GM12875 (cell line): ENCODE measurements around the gene PCDH1.
A peak's percentile ranks its signal among the peaks of the same experiment; 100 is the strongest.

Experiments used
- H3K4me3 ChIP-seq: one replicate; pipeline ENCODE4 v1.5.1; 2011; ENCODE audit warnings: low read depth, low read length, control low read depth
- CTCF ChIP-seq: IDR thresholded peaks from 2 replicates; pipeline ENCODE4 v1.5.1; 2011; ENCODE audit warnings: low read depth, mild to moderate bottlenecking, control low read depth, inconsistent platforms, low read length, moderate library complexity, borderline replicate concordance; ENCODE audit not compliant: insufficient read depth

The PCDH1 gene

GRCh38 chr5:141880961-141881801 lies 3.0 kb upstream of the PCDH1 start:
- TF ChIP-seq CTCF, result no peak
- H3K4me3 ChIP-seq, result no peak overlapping the region

- H3K4me3 ChIP-seq, result no peak overlapping the region
- TF ChIP-seq CTCF, result no peak
These were observed 1.9 kb upstream of the PCDH1 start for GRCh38 chr5:141879941-141880738.

- H3K4me3 ChIP-seq, result no peak overlapping the region
- TF ChIP-seq CTCF, result no peak
These were observed 1.2 kb upstream of the PCDH1 start for GRCh38 chr5:141879426-141879759.

- TF ChIP-seq CTCF, result peak; percentile 98
- no peak overlapping the region for H3K4me3 ChIP-seq
These were observed 658 bp upstream of the PCDH1 start for GRCh38 chr5:141878711-141879425.

GRCh38 chr5:141877356-141878185 lies 639 bp downstream of the PCDH1 start:
- no peak overlapping the region for H3K4me3 ChIP-seq
- TF ChIP-seq CTCF, result no peak

GRCh38 chr5:141876628-141877355 lies 1.4 kb downstream of the PCDH1 start:
- no peak overlapping the region for H3K4me3 ChIP-seq
- no peak for TF ChIP-seq CTCF
